Left ventricle myocardium inferior (tissue), 1 donor: ENCODE data around the gene KIAA1217. TPM values are rescaled to one million over a fixed set of nuclear protein-coding genes. Genes with fewer than 3 reads are reported as not detected.

Experiments used
- DNase-seq: peaks from one replicate; pipeline ENCODE4 v3.0.0-alpha.2; 2020
- H3K27ac ChIP-seq: fragments of 200-600 bp; replicated peaks from 2 replicates; pipeline ENCODE4 v1.8.0; 2021
- H3K27me3 ChIP-seq: fragments of 200-600 bp; 2 replicates; pipeline ENCODE4 v1.8.0; 2021; ENCODE audit warnings: low read depth
- H3K36me3 ChIP-seq: fragments of 200-600 bp; 2 replicates; pipeline ENCODE4 v1.8.0; 2021
- H3K4me1 ChIP-seq: fragments of 200-600 bp; 2 replicates; pipeline ENCODE4 v1.8.0; 2021
- H3K4me3 ChIP-seq: fragments of 200-600 bp; 2 replicates; pipeline ENCODE4 v1.8.0; 2021; ENCODE audit warnings: mild to moderate bottlenecking, moderate library complexity
- H3K9me3 ChIP-seq: fragments of 200-600 bp; replicated peaks from 2 replicates; pipeline ENCODE4 v1.8.0; 2021
- CTCF ChIP-seq: fragments of 200-600 bp; IDR thresholded peaks from 2 replicates; pipeline ENCODE4 v1.8.0; 2021; ENCODE audit warnings: antibody characterized with exemption, mild to moderate bottlenecking, borderline replicate concordance
- intact Hi-C: fragments of 100-400 bp; cut with micrococcal nuclease; formaldehyde crosslinking; loops from one replicate; pipeline ENCODE4 v1.11.0; 2022
- total RNA-seq: library from RNA; stranded (reverse); fragmentation: NEBNext Ultra II Directional; extraction: Animal tissue kit (Norgen Biotek cat#: 25700); gene quantifications from one replicate; pipeline ENCODE4 v1.2.1, GENCODE V29; 2021
- donor health status: DM: no; HTN: yes; CAD: no; lungs with severe emphysema.

The KIAA1217 gene
- total RNA-seq, 1 donor from 2014 or later, result 30.2 TPM

GRCh38 chr10:24533981-24534380, 325.0 kb downstream of the KIAA1217 start:
- TF ChIP-seq CTCF, result no peak
- peaks cover 9% of the 10 kb centered on the region for H3K4me1 ChIP-seq
- DNase-seq, result no peak
- H3K9me3 ChIP-seq, result no peaks in the 10 kb centered on the region
- no peak overlapping the region for H3K27ac ChIP-seq
- no peaks in the 10 kb centered on the region for H3K27me3 ChIP-seq
- intact Hi-C loops, result no loop called here
- peaks cover 87% of the 10 kb centered on the region for H3K36me3 ChIP-seq
- H3K4me3 ChIP-seq, result no peak overlapping the region

- no peak overlapping the region for H3K4me3 ChIP-seq
These were observed 327.7 kb downstream of the KIAA1217 start for GRCh38 chr10:24536636-24537035.

GRCh38 chr10:24541239-24541753, 332.4 kb downstream of the KIAA1217 start:
- no peak for DNase-seq
- no peak for TF ChIP-seq CTCF
- Histone ChIP-seq H3K36me3 (peaks cover 93% of the 10 kb centered on the region), H3K4me1 (no peaks in the 10 kb centered on the region), H3K27me3 (no peaks in the 10 kb centered on the region), H3K27ac (no peak overlapping the region), H3K4me3 (no peak overlapping the region), H3K9me3 (no peaks in the 10 kb centered on the region)
- intact Hi-C loops, result no loop called here

More at GRCh38 chr10:24536636-24537035, 327.7 kb downstream of the KIAA1217 start:
- intact Hi-C loops, result no loop called here
- H3K36me3 ChIP-seq, result peaks cover 90% of the 10 kb centered on the region
- H3K27ac ChIP-seq, result no peak overlapping the region
- no peaks in the 10 kb centered on the region for H3K9me3 ChIP-seq
- no peaks in the 10 kb centered on the region for H3K27me3 ChIP-seq
- no peak for TF ChIP-seq CTCF
- DNase-seq, result no peak
- no peaks in the 10 kb centered on the region for H3K4me1 ChIP-seq

- no peaks in the 10 kb centered on the region for H3K4me1 ChIP-seq
- TF ChIP-seq CTCF, result no peak
- H3K36me3 ChIP-seq, result peaks cover 92% of the 10 kb centered on the region
- DNase-seq, result no peak
- intact Hi-C loops, result no loop called here
- H3K4me3 ChIP-seq, result no peak overlapping the region
- no peak overlapping the region for H3K27ac ChIP-seq
- H3K27me3 ChIP-seq, result no peaks in the 10 kb centered on the region
- H3K9me3 ChIP-seq, result no peaks in the 10 kb centered on the region
These were observed 333.7 kb downstream of the KIAA1217 start for GRCh38 chr10:24542314-24543270.

GRCh38 chr10:24544776-24545175, 335.8 kb downstream of the KIAA1217 start:
- H3K4me1 ChIP-seq, result no peaks in the 10 kb centered on the region
- no peaks in the 10 kb centered on the region for H3K9me3 ChIP-seq
- H3K27ac ChIP-seq, result no peak overlapping the region
- H3K36me3 ChIP-seq, result peaks cover 86% of the 10 kb centered on the region
- TF ChIP-seq CTCF, result no peak
- H3K27me3 ChIP-seq, result no peaks in the 10 kb centered on the region
- intact Hi-C loops, result no loop called here
- no peak for DNase-seq
- H3K4me3 ChIP-seq, result no peak overlapping the region
